GM21528 (cell line): Measurements from ENCODE around the gene UQCC2.

Experiments
- ATAC-seq: cut with Tn5 transposase; IDR thresholded peaks from one replicate; pipeline ENCODE4 v1.9.1; 2021; ENCODE audit warnings: mild to moderate bottlenecking, moderate library complexity; ENCODE audit not compliant: unreplicated experiment, low FRiP score

Gene UQCC2

GRCh38 chr6:33693186-33694105 is 18.1 kb downstream of the UQCC2 start:
- no peak for ATAC-seq

DNA sequence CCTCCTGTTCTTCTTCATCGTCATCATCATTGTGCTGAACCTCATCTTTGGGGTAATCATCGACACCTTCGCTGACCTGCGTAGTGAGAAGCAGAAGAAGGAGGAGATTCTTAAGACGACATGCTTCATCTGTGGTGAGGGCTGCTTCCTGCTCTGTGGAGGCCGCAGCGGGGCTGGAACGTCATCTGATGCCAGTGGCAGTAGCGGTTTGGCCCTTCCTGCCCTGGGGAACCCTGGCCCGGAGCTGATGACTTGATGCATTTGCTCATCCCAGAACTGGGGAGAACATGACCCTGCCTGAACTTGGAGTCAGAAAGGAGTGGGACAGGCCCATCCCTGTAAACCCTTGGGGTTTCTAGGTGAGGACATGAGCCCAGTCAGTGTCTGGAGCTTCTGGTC is 18.7 kb downstream of the UQCC2 start:
- ATAC-seq = no peak

DNA sequence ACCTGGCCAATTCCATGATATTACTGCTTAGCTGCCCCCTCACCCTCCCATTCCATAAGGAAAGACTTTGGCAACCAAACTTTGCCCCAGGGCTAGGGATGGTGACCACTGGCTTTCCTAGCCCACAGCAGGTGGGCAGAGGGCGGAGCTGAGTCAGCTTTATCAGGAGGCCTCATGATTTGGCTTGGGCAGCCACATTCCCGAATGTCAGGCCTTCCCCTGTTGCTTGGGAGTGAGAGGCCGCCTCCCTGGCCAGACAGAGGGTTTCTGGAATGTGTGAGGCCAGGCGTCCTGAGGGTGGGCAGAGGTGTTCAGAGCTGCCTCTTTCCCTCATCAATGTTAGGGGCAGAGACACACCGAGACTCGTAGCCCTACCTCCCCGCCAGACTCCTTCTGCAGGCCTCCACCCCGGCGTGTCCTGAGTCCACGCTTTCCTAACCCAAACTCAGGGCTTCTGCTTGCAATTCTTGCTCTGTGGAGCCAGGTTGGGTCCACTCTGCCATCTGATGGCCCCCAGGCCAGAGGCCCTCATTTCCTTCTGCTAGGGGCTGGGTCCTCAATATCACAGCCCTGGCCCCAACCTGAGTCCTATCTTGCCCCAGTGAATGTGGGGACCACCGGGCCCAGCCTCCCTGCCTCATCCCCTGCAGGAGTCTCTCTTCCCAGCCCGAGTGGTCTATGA is 19.3 kb downstream of the UQCC2 start:
- no peak for ATAC-seq

DNA sequence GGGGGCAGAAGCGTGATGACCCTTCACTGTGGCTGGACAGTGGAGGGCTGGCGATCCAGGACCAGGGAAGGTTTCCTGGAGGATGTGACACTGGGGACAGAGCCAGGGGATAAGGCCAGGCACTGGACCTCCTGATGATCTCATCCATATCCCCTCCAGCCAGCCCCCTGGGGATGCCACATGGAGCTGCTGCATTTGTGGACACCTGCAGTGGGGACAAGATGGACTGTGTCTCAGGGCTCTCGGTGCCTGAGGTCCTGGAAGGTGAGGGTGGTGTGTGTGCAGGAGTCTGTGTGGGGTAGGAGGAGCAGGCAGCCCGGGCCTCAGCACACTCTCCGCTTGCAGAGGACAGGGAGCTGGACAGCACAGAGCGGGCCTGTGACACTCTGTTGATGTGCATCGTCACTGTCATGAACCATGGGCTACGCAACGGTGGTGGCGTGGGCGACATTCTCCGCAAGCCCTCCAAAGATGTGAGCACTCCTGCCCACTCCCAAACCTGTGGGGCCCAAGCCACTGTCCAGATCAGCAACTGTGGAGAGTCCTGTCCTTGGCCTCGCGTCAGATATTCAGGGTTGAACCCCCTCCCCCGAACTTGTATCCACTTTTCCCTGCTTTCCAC is 19.9 kb downstream of the UQCC2 start:
- no peak for ATAC-seq

DNA sequence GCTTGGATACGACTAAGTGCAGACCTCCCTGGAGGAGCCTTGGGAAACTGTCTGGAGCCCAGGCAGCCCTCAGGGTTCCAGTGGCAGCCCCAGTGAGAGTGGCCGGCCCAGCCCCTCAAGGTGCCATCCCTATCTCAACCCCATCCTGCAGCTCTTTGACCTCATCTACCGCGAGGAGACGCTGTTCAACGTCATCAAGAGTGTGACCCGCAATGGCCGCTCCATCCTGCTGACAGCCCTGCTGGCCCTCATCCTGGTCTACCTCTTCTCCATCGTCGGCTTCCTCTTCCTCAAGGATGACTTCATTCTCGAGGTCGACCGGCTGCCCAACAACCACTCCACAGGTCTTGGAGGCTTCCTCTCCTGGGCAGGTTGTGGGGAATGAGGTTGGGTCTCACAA is 20.7 kb downstream of the UQCC2 start:
- no peak for ATAC-seq

- ATAC-seq = no peak
These were observed 21.6 kb downstream of the UQCC2 start for GRCh38 chr6:33689879-33690278.

- ATAC-seq = no peak
These were observed 22.4 kb downstream of the UQCC2 start for GRCh38 chr6:33689148-33689494.

- no peak for ATAC-seq
These were observed 22.9 kb downstream of the UQCC2 start for GRCh38 chr6:33688451-33689147.

DNA sequence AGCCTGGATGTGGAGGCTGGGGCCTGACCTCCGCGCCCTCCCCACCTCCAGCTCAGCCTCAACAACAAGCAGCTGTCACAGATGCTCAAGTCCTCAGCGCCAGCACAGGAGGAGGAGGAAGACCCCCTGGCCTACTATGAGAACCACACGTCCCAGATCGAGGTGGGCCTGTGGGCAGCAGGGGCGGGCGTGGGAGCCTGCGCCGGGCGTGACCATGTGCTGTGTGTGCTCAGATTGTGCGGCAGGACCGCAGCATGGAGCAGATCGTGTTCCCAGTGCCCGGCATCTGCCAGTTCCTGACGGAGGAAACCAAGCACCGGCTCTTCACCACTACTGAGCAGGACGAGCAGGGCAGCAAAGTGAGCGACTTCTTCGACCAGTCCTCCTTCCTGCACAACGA is 23.5 kb downstream of the UQCC2 start:
- ATAC-seq = no peak

GRCh38 chr6:33686981-33687975 is 24.2 kb downstream of the UQCC2 start:
- no peak for ATAC-seq

DNA sequence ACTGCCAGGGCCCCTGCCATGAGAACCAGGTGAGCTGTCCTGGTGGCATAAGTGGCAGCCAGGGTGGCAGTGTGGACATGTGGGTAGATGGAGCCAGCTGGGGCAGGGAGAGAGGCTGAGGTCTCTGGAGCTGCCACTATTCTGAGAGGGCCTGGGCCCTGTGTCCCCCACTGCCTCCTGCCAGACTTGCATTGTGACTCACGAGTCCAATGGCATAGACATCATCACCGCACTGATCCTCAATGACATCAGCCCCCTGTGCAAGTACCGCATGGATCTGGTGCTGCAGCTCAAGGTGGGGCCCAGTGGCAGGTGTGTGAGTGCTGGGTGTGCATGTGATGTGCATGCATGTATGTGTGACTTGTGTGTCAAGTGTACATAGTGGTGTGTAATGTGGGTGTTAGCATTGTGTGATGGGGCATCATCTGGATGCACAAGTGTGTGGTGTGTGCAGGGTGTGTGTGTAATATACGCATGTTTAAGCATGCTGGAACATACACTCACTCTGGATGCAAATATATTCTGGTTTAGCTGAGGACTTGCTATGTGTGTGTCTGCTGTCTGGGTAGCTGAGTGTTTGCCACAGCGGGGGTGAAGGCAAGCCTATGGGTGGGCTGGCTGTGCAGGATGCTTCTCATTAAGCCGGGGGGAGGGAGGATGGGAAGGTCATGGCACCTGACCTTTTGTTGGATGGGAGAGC is 25.1 kb downstream of the UQCC2 start:
- ATAC-seq = no peak

GRCh38 chr6:33685411-33686224 is 25.9 kb downstream of the UQCC2 start:
- ATAC-seq = no peak

DNA sequence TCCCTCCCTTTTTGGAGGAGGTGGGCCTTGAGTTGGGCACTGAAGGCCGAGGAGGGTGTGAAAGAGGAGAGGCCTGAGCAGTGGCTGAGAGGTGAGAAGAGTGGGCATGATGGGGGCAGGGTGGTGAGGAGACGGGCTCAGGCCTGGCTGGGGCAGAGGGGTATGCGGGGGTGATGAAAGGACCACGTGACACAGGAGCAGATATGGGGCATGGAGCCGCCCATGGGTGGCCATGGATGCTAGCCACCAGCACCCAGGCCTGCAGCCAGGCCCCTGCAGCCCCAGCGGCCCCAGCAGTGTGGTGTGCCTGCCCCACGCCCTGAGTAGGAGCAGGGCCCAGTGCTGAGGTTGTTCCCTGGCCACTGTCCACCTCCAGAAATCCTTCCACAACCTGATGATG is 26.5 kb downstream of the UQCC2 start:
- no peak for ATAC-seq

DNA sequence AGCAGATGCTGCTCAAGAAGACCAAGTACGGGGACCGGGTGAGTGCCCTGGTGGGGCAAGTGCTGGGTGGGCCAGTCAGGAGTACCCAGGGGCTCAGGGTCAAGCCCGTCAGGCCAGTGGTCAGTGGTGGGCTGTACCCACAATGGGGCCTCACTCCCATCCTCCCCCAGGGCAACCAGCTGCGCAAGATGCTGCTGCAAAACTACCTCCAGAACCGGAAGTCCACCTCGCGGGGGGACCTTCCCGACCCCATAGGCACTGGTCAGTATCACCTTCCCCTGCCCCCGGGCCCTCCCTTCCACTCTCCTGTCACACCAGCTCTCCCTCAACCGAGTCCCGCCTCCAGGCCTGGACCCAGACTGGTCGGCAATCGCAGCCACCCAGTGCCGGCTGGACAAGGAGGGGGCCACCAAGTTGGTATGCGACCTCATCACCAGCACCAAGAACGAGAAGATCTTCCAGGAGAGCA is 27.0 kb downstream of the UQCC2 start:
- no peak for ATAC-seq

- no peak for ATAC-seq
These were observed 27.7 kb downstream of the UQCC2 start for GRCh38 chr6:33683576-33684427.

DNA sequence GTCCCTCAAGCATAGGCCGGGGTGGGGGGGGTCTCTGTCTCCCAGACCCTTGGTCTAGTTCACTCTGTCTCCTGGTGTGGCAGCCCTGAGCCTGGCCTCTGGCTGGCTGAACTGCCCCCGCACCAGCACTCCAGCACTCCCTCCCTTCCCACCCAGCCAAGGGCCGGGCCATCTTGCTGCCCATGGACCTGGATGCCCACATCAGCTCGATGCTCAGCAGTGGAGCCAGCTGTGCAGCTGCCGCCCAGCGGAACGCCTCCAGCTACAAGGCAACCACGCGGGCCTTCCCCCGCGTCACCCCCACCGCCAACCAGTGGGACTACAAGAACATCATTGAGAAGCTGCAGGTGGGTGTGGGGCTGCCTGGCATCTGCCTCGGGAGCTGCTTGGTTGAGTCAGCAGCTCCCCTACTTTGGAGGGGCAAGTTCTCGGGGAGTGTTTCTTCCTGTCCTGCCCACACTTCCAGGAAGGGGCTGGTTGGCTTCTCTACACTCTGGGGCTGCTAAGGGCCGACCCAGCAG is 28.4 kb downstream of the UQCC2 start:
- ATAC-seq = no peak

DNA sequence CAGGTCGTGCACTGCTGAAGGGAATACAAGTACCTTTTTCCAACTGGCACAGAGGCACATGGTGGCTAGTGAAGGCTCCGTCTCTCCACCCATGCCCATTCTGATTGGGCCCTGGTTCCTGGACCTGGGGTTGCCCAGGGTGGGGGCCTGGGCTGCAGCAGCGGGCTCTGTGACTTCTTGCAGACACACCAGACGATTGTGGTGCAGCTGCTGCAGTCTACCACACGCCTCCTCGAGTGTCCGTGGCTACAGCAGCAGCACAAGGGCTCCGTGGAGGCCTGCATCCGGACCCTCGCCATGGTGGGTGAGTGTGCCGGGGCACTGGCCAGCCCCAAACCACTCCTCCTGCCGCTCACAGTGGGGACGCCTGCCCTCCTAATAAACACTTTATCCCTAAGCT is 29.2 kb downstream of the UQCC2 start:
- ATAC-seq = no peak
